Lower lobe of right lung (tissue), 2 donors: ENCODE measurements around the gene FGD6. TPM values are rescaled to one million over a fixed set of nuclear protein-coding genes. Genes with fewer than 3 reads are reported as not detected.
A peak's percentile ranks its signal among the peaks of the same experiment; 100 is the strongest.

ENCODE experiments used
- ATAC-seq, 2 donors: fragments of 200-7000 bp; cut with Tn5 transposase; one replicate each; pipeline ENCODE4 v1.9.1; 2020 to 2022; ENCODE audit warnings: mild to moderate bottlenecking in 2 of 2, moderate library complexity in 2 of 2
- DNase-seq: peaks from one replicate; pipeline ENCODE4 v3.0.0-alpha.2; 2020
- H3K27ac ChIP-seq: fragments of 200-600 bp; one replicate; pipeline ENCODE4 v1.8.0; 2022
- H3K27me3 ChIP-seq: fragments of 200-600 bp; one replicate; pipeline ENCODE4 v1.8.0; 2022; ENCODE audit warnings: low read depth
- H3K36me3 ChIP-seq: fragments of 200-600 bp; one replicate; pipeline ENCODE4 v1.8.0; 2022; ENCODE audit warnings: mild to moderate bottlenecking
- H3K4me1 ChIP-seq: fragments of 200-600 bp; one replicate; pipeline ENCODE4 v1.8.0; 2022
- H3K4me3 ChIP-seq: fragments of 200-600 bp; one replicate; pipeline ENCODE4 v1.8.0; 2022; ENCODE audit warnings: mild to moderate bottlenecking
- H3K9me3 ChIP-seq: fragments of 200-600 bp; one replicate; pipeline ENCODE4 v1.8.0; 2022
- intact Hi-C: fragments of 100-400 bp; cut with DNase I; formaldehyde crosslinking; loops from one replicate; pipeline ENCODE4 v1.11.0; 2022
- total RNA-seq: library from RNA; stranded (reverse); fragmentation: NEBNext Ultra II Directional; extraction: Animal tissue kit (Norgen Biotek cat#: 25700); gene quantifications from one replicate; pipeline ENCODE4 v1.2.1, GENCODE V29; 2021
- TF ChIP-seq, protein P1 (sequence below): fragments of 200-600 bp; IDR thresholded peaks from one replicate; pipeline ENCODE4 v1.8.0; 2022; ENCODE audit warnings: antibody characterized with exemption, mild to moderate bottlenecking
- donor health status: DM: no; HTN: yes; CAD: no; lungs with severe emphysema.

Gene FGD6
- total RNA-seq, 1 donor from 2014 or later = 22.9 TPM

DNA sequence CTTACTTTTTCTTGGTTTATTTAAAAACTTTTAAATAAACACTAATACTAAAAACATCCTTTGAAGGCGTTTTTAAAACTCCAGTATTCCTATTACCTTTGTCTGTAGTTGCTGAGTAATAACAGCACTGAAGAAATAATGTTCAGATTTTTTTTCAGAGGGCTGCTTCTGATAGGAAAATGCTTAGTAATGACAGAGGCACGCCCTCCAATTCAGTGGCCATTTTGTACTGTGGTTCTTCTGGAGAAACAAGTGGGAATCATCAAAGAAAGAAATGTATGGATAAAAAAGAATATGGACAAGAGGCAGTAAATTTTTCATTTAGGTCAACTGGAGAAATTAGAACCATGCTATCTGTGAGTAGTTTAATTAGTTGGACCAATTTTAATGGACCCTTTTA, 13.9 kb upstream of the FGD6 start:
- no peak for ATAC-seq
- no peak overlapping the region for H3K4me3 ChIP-seq
- intact Hi-C loops = no loop called here
- H3K9me3 ChIP-seq = no peaks in the 10 kb centered on the region
- no peaks in the 10 kb centered on the region for H3K27me3 ChIP-seq
- H3K4me1 ChIP-seq = peaks cover 18% of the 10 kb centered on the region
- H3K36me3 ChIP-seq = peaks cover 5% of the 10 kb centered on the region
- no peak overlapping the region for H3K27ac ChIP-seq
- DNase-seq = no peak
- TF ChIP-seq, protein P1, sequence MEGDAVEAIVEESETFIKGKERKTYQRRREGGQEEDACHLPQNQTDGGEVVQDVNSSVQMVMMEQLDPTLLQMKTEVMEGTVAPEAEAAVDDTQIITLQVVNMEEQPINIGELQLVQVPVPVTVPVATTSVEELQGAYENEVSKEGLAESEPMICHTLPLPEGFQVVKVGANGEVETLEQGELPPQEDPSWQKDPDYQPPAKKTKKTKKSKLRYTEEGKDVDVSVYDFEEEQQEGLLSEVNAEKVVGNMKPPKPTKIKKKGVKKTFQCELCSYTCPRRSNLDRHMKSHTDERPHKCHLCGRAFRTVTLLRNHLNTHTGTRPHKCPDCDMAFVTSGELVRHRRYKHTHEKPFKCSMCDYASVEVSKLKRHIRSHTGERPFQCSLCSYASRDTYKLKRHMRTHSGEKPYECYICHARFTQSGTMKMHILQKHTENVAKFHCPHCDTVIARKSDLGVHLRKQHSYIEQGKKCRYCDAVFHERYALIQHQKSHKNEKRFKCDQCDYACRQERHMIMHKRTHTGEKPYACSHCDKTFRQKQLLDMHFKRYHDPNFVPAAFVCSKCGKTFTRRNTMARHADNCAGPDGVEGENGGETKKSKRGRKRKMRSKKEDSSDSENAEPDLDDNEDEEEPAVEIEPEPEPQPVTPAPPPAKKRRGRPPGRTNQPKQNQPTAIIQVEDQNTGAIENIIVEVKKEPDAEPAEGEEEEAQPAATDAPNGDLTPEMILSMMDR = no peak

DNA sequence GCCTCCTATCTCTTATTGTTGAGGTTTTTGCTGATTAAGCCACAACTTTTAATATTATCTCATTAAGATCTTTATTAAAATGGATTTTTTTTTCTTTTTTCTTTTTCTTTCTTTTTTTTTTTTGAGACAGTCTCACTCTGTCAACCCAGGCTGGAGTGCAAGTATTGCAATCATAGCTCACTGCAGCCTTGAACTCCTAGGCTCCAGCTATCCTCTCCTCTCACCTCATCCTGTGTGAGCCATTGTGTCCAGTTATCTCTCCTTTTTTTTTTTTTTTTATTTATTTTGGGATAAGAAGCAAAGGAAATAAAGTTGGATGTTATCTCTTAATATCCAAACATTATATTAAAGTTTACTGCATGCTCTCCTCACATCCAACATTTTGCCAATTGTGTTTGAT, 13.0 kb upstream of the FGD6 start:
- Histone ChIP-seq H3K36me3 (peaks cover 10% of the 10 kb centered on the region), H3K4me3 (no peak overlapping the region), H3K27me3 (no peaks in the 10 kb centered on the region), H3K27ac (peak overlapping the region; percentile 25), H3K4me1 (peaks cover 18% of the 10 kb centered on the region), H3K9me3 (no peaks in the 10 kb centered on the region)
- DNase-seq (no peak), ATAC-seq (no peak)
- intact Hi-C loops = no loop called here
- TF ChIP-seq, protein P1 = no peak

DNA sequence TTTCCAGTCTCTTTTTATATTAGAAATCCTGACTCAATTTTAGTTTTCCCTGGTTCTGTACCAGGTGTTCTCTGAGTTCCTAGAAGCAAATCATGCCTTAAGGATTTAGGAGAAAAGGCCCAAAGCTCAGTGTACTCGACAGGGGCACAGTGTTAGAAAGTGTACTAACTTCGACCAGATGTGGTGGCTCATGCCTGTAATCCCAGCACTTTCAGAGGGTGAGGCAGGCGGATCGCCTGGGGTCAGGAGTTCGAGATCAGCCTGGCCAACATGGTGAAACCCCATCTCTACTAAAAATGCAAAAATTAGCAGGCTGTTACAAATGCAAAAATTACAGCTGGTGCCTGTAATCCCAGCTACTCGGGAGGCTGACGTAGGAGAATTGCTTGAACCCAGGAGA, 12.4 kb upstream of the FGD6 start:
- intact Hi-C loops = no loop called here
- peaks cover 20% of the 10 kb centered on the region for H3K4me1 ChIP-seq
- ATAC-seq = no peak

DNA sequence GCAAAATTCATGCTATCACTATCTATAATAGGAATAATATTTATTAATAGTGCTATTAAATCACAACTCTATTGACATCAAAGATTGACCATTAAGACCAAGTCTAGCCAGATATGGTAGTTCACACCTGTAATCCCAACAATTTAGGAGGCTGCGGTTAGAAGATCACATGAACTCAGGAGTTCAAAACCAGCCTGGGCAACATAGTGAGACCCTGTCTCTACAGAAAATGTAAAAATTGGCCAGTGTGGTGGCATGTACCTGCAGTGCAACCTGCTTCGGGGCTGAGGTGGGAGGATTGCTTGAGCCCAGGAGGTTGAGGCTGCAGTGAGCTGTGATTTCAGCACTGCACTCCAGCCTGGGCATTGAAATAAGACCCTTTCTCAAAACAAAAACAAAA, 11.3 kb upstream of the FGD6 start:
- no peak overlapping the region for H3K27ac ChIP-seq
- no peak for ATAC-seq

More for the DNA sequence above, 12.4 kb upstream of the FGD6 start:
- no peak overlapping the region for H3K27ac ChIP-seq
- TF ChIP-seq, protein P1 = no peak
- H3K9me3 ChIP-seq = no peaks in the 10 kb centered on the region
- DNase-seq = no peak
- H3K36me3 ChIP-seq = peaks cover 17% of the 10 kb centered on the region
- H3K4me3 ChIP-seq = no peak overlapping the region
- no peaks in the 10 kb centered on the region for H3K27me3 ChIP-seq

DNA sequence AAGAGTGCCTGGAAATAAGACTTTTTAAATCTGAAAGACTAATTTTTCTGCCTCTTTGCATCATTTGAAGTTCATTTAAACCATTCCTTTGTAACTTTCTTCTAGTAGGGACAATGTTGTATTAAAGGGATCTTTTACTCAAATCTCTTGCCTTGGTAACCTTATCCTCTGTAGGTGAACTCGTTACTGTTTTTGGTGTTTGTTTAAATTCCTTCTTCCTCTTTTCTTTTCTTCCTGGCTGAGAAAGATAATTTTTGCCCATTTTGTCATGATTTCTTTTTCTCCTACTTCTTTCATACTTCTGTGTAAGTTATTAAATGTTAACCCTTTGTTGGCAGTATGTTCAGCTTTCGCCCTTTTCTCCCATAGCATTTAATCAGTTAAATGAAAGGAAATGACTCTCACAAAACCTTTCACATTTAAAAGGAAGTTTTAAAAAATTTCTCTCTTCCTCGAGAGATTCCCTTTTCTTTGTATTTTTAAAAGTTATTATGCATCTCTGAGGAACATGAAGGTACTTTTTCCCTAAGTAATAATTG, 10.6 kb upstream of the FGD6 start:
- peaks cover 24% of the 10 kb centered on the region for H3K4me1 ChIP-seq
- TF ChIP-seq, protein P1 = no peak
- no peak overlapping the region for H3K27ac ChIP-seq
- H3K4me3 ChIP-seq = no peak overlapping the region
- intact Hi-C loops = no loop called here
- DNase-seq (no peak), ATAC-seq (no peak)
- H3K36me3 ChIP-seq = peaks cover 18% of the 10 kb centered on the region
- no peaks in the 10 kb centered on the region for H3K9me3 ChIP-seq
- no peaks in the 10 kb centered on the region for H3K27me3 ChIP-seq

More for the DNA sequence above, 11.3 kb upstream of the FGD6 start:
- Histone ChIP-seq H3K36me3 (peaks cover 18% of the 10 kb centered on the region), H3K9me3 (no peaks in the 10 kb centered on the region), H3K4me3 (no peak overlapping the region), H3K4me1 (peaks cover 24% of the 10 kb centered on the region), H3K27me3 (no peaks in the 10 kb centered on the region)
- DNase-seq = no peak
- TF ChIP-seq, protein P1 = no peak
- intact Hi-C loops = no loop called here
